Loucy (cell line): ENCODE results near the gene ASB14.

Experiments used
- EZH2phosphoT487 ChIP-seq: fragments of 200-600 bp; IDR thresholded peaks from 2 replicates; pipeline ENCODE4 v1.6.1; 2018; ENCODE audit warnings: antibody characterized with exemption, mild to moderate bottlenecking, moderate library complexity, borderline replicate concordance
- TF ChIP-seq, protein P1 (sequence below): fragments of 200-600 bp; sonication (generic); conservative IDR thresholded peaks from 2 replicates; pipeline ENCODE4 v1.5.1; 2014; ENCODE audit warnings: mild to moderate bottlenecking, antibody characterized with exemption, low read length

DNA sequence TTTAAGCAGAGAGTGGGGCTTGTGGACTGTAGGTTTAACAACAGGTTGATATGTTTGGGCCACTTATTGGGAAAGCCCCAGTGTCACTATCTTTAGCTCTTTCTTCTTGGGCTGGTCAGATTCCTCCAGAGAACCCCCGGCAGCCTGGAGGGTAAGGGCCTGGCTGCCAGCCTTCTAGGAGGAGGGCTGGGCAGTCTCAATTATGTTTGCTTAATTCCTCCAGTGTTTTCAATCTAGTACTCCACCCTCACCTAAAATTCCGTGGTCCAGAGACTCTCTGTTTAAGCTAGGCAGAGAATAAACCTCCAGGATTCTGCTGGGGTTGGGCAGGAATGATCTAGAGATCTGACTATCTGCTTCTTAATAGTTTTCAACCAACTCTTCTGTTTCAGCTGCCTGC, 5.3 kb downstream of the ASB14 start:
- TF ChIP-seq, protein P1, sequence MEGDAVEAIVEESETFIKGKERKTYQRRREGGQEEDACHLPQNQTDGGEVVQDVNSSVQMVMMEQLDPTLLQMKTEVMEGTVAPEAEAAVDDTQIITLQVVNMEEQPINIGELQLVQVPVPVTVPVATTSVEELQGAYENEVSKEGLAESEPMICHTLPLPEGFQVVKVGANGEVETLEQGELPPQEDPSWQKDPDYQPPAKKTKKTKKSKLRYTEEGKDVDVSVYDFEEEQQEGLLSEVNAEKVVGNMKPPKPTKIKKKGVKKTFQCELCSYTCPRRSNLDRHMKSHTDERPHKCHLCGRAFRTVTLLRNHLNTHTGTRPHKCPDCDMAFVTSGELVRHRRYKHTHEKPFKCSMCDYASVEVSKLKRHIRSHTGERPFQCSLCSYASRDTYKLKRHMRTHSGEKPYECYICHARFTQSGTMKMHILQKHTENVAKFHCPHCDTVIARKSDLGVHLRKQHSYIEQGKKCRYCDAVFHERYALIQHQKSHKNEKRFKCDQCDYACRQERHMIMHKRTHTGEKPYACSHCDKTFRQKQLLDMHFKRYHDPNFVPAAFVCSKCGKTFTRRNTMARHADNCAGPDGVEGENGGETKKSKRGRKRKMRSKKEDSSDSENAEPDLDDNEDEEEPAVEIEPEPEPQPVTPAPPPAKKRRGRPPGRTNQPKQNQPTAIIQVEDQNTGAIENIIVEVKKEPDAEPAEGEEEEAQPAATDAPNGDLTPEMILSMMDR, result no peak
- no peak for TF ChIP-seq EZH2phosphoT487
